HCT116 (cell line): ENCODE data around the gene ALCAM. TPM values are rescaled to one million over a fixed set of nuclear protein-coding genes. Genes with fewer than 3 reads are reported as not detected.

ENCODE experiments used
- ATAC-seq: fragments of 200-7000 bp; cut with Tn5 transposase; 2 replicates; pipeline ENCODE4 v1.9.1; 2020; ENCODE audit warnings: mild to moderate bottlenecking, moderate library complexity
- BruUV-seq: library from RNA; stranded (reverse); fragments of 400-500 nt; replicated peaks from 2 replicates; lab custom pipeline; 2021; lab: Mats Ljungman, UMichigan
- CTCF ChIA-PET: fragments of 300-600 bp; sonication (Branson Sonifier 250); formaldehyde crosslinking; loops from one replicate; lab custom pipeline; 2021; ENCODE audit warnings: antibody characterized with exemption; lab: Charles Lee
- POLR2A ChIA-PET: fragments of 300-600, 350-600 bp; sonication (Branson Sonifier 250); formaldehyde crosslinking; loops from one replicate; lab custom pipeline; 2021; ENCODE audit warnings: antibody characterized with exemption; lab: Charles Lee
- RAD21 ChIA-PET, 2 experiments: fragments of 300-600 bp; sonication (Branson Sonifier 250); formaldehyde crosslinking; loops; one replicate each; lab custom pipeline; 2023; ENCODE audit warnings: low total read pairs in 2 of 2; ENCODE audit not compliant: uncharacterized antibody in 2 of 2, unreplicated experiment in 2 of 2, low non-redundant PET in 1 of 2; lab: Charles Lee
- DNase-seq: peaks from one replicate; pipeline ENCODE4 v3.0.0-alpha.2; 2010; ENCODE audit warnings: low read depth, low spot score
- H2AFZ ChIP-seq: fragments of 200-600 bp; shearing (Covaris generic), sonication (generic); 2 replicates; pipeline ENCODE4 v1.6.1; 2017; ENCODE audit warnings: low read depth, mixed run types, mixed read lengths, antibody characterized with exemption, low read length; ENCODE audit not compliant: poor library complexity, severe bottlenecking
- H3K27ac ChIP-seq: 2 replicates; pipeline ENCODE4 v1.5.1; 2012; ENCODE audit warnings: low read depth, low read length
- H3K27me3 ChIP-seq: fragments of 200-600 bp; sonication (generic); 2 replicates; pipeline ENCODE4 v1.6.1; 2016; ENCODE audit warnings: mixed run types, low read length, mixed read lengths; ENCODE audit not compliant: insufficient read depth
- H3K36me3 ChIP-seq, 2 experiments: fragments of 200-500 bp in 1 of 2; fragments of 200-600 bp in 1 of 2; sonication (Bioruptor generic) in 1 of 2; sonication (generic) in 1 of 2; 2 replicates each; pipeline versions ENCODE4 v1.5.1 to v1.6.1; 2014 to 2016; ENCODE audit warnings: low read length in 2 of 2, inconsistent platforms in 1 of 2, mixed read lengths in 1 of 2, mixed run types in 1 of 2; ENCODE audit not compliant: insufficient read depth in 2 of 2, control insufficient read depth in 1 of 2
- H3K4me1 ChIP-seq, 2 experiments: fragments of 200-600 bp in 1 of 2; sonication (generic) in 1 of 2; 2 replicates each; pipeline versions ENCODE4 v1.5.1 to v1.6.1; 2012 to 2017; ENCODE audit warnings: low read length in 2 of 2, inconsistent platforms in 1 of 2, mild to moderate bottlenecking in 1 of 2, mixed read lengths in 1 of 2, mixed run types in 1 of 2, moderate library complexity in 1 of 2; ENCODE audit not compliant: insufficient read depth in 2 of 2, control insufficient read depth in 1 of 2
- H3K4me2 ChIP-seq: fragments of 200-600 bp; sonication (generic); 2 replicates; pipeline ENCODE4 v1.6.1; 2017; ENCODE audit warnings: mixed run types, low read length, mixed read lengths
- H3K4me3 ChIP-seq, 2 experiments: fragments of 200-600 bp in 1 of 2; sonication (generic) in 1 of 2; replicated peaks in 1 of 2; 2 replicates each; pipeline ENCODE4 v1.5.1; 2011 to 2016; ENCODE audit warnings: low read length in 2 of 2, control low read depth in 1 of 2, low read depth in 1 of 2, mild to moderate bottlenecking in 1 of 2, mixed read lengths in 1 of 2, mixed run types in 1 of 2
- H3K79me2 ChIP-seq: fragments of 200-600 bp; sonication (generic); 2 replicates; pipeline ENCODE4 v1.6.1; 2017; ENCODE audit warnings: mild to moderate bottlenecking, mixed run types, low read length, moderate library complexity, mixed read lengths; ENCODE audit not compliant: insufficient read depth
- H3K9ac ChIP-seq: fragments of 200-600 bp; sonication (generic); 2 replicates; pipeline ENCODE4 v1.6.1; 2016; ENCODE audit warnings: low read length, mixed read lengths
- H3K9me2 ChIP-seq: fragments of 200-600 bp; sonication (generic), shearing (Covaris generic); 2 replicates; pipeline ENCODE4 v1.6.1; 2017; ENCODE audit warnings: mixed run types, mild to moderate bottlenecking, moderate library complexity; ENCODE audit not compliant: insufficient read depth
- H3K9me3 ChIP-seq, 2 experiments: fragments of 200-500 bp in 1 of 2; fragments of 200-600 bp in 1 of 2; sonication (Bioruptor generic) in 1 of 2; sonication (generic) in 1 of 2; 2 replicates each; pipeline ENCODE4 v1.6.1; 2014 to 2017; ENCODE audit warnings: low read length in 2 of 2, mixed read lengths in 2 of 2, inconsistent platforms in 1 of 2, low read depth in 1 of 2, mild to moderate bottlenecking in 1 of 2, mixed run types in 1 of 2, moderate library complexity in 1 of 2; ENCODE audit not compliant: control insufficient read depth in 1 of 2, insufficient read depth in 1 of 2
- H4K20me1 ChIP-seq: fragments of 200-600 bp; sonication (generic), shearing (Covaris generic); 2 replicates; pipeline ENCODE4 v1.6.1; 2017; ENCODE audit warnings: mixed run types, mild to moderate bottlenecking, moderate library complexity; ENCODE audit not compliant: insufficient read depth
- CTCF ChIP-seq, 3 experiments: fragments of 200-600 bp in 1 of 3; sonication (generic) in 1 of 3; IDR thresholded peaks in 2 of 3; conservative IDR thresholded peaks in 1 of 3; 2 replicates each; pipeline ENCODE4 v1.5.1; 2012 to 2017; ENCODE audit warnings: low read depth in 2 of 3, low read length in 2 of 3, antibody characterized with exemption in 1 of 3, borderline replicate concordance in 1 of 3, control low read depth in 1 of 3, mild to moderate bottlenecking in 1 of 3, mixed read lengths in 1 of 3, mixed run types in 1 of 3, moderate library complexity in 1 of 3; ENCODE audit not compliant: insufficient read depth in 1 of 3
- EGR1 ChIP-seq: IDR thresholded peaks from 2 replicates; pipeline ENCODE4 v1.6.1; 2012; ENCODE audit warnings: low read depth
- EZH2 ChIP-seq: fragments of 200-600 bp; sonication (generic); IDR thresholded peaks from 2 replicates; pipeline ENCODE4 v1.6.1; 2017; ENCODE audit warnings: antibody characterized with exemption, mixed run types
- FOSL1 ChIP-seq: IDR thresholded peaks from 2 replicates; pipeline ENCODE4 v1.6.1; 2012; ENCODE audit warnings: low read depth
- POLR2A ChIP-seq: IDR thresholded peaks from 2 replicates; pipeline ENCODE4 v1.7.0; 2011; ENCODE audit warnings: borderline replicate concordance; ENCODE audit not compliant: insufficient read depth, insufficient read length; ENCODE audit errors: extremely low read depth
- SP1 ChIP-seq: IDR thresholded peaks from 2 replicates; pipeline ENCODE4 v1.6.1; 2012; ENCODE audit warnings: low read depth
- ZNF274 ChIP-seq: fragments of 200-500 bp; sonication (Bioruptor generic); IDR thresholded peaks from 2 replicates; pipeline ENCODE4 v1.6.1; 2014; ENCODE audit warnings: mild to moderate bottlenecking, low read depth, low read length, inconsistent platforms
- intact Hi-C: fragments of 100-400 bp; cut with micrococcal nuclease; formaldehyde crosslinking; loops from 2 replicates; pipeline ENCODE4 v1.10.0; 2022
- total RNA-seq: library from RNA; stranded (reverse); gene quantifications from one replicate; pipeline ENCODE4 v1.2.1, GENCODE V29; 2021; ENCODE audit not compliant: unreplicated experiment

ALCAM gene
- total RNA-seq, 1 experiment from 2014 or later = 56.7 TPM

- Histone ChIP-seq H3K27ac (no peak overlapping the region), H3K9ac (no peak overlapping the region), H3K36me3 (no peaks in the 10 kb centered on the region), H3K4me1 (peaks cover 0 to 9% of the 10 kb centered on the region in 2 experiments; a peak in 2 of 4 replicates), H3K9me3 (no peaks in the 10 kb centered on the region), H3K79me2 (no peaks in the 10 kb centered on the region), H3K27me3 (no peaks in the 10 kb centered on the region), H3K4me2 (peak overlapping the region; percentile 54), H3K4me3 (no peak overlapping the region), H4K20me1 (no peaks in the 10 kb centered on the region), H2AFZ (no peak overlapping the region), H3K9me2 (no peaks in the 10 kb centered on the region)
- POLR2A ChIA-PET = no interaction called here
- no TSS peak for BruUV-seq
- no peak for ATAC-seq
- no peak for DNase-seq
- intact Hi-C loops = no loop called here
- RAD21 ChIA-PET = no interaction called here
- peak; percentile 12; the same call in 1 of the 2 replicates for TF ChIP-seq FOSL1
- TF ChIP-seq EZH2 = no peak
- CTCF ChIA-PET = no interaction called here
These were observed 14.9 kb upstream of the ALCAM start for GRCh38 chr3:105351821-105352220.

- ChIA-PET RAD21 (no interaction called here), CTCF (no interaction called here), POLR2A (no interaction called here)
- Histone ChIP-seq H3K27ac (no peak overlapping the region), H3K4me2 (no peak overlapping the region), H3K79me2 (no peaks in the 10 kb centered on the region), H3K36me3 (no peaks in the 10 kb centered on the region), H3K4me1 (peaks cover 0 to 9% of the 10 kb centered on the region in 2 experiments; a peak in 2 of 4 replicates), H3K9me2 (no peaks in the 10 kb centered on the region), H3K4me3 (no peak overlapping the region), H3K27me3 (no peaks in the 10 kb centered on the region), H3K9ac (no peak overlapping the region), H4K20me1 (no peaks in the 10 kb centered on the region), H2AFZ (no peak overlapping the region), H3K9me3 (no peaks in the 10 kb centered on the region)
- TF ChIP-seq SP1 (no peak), EGR1 (no peak), POLR2A (no peak), ZNF274 (no peak), CTCF (IDR thresholded peaks at IDR 0.05 in 2 of 3, conservative IDR thresholded peaks at IDR 0.05 in 1 of 3; ENCODE audit: borderline replicate concordance in 1 of 3, insufficient read depth in 1 of 3, low read depth in 2 of 3, low read length in 2 of 3) (no peak)
- no peak for DNase-seq
- BruUV-seq = no TSS peak
- intact Hi-C loops = no loop called here
- ATAC-seq = no peak
These were observed 13.7 kb upstream of the ALCAM start for GRCh38 chr3:105352976-105353375.
